H9 (cell line): ENCODE measurements around the gene AMBN. TPM values are rescaled to one million over a fixed set of nuclear protein-coding genes. Genes with fewer than 3 reads are reported as not detected.

Experiments used
- DNase-seq: peaks from one replicate; pipeline ENCODE4 v3.0.0-alpha.2; 2017
- H2AFZ ChIP-seq: one replicate; pipeline ENCODE4 v1.6.1; 2013; ENCODE audit warnings: mild to moderate bottlenecking, low read length, control low read depth, moderate library complexity
- H2AK5ac ChIP-seq: 2 replicates; pipeline ENCODE4 v1.6.1; 2013; ENCODE audit warnings: low read length, control low read depth, mixed read lengths; ENCODE audit not compliant: insufficient read length
- H2BK120ac ChIP-seq: one replicate; pipeline ENCODE4 v1.6.1; 2013; ENCODE audit warnings: low read depth, mild to moderate bottlenecking, low read length, control low read depth, inconsistent platforms; ENCODE audit not compliant: poor library complexity, severe bottlenecking
- H2BK12ac ChIP-seq: 2 replicates; pipeline ENCODE4 v1.6.1; 2013; ENCODE audit warnings: low read length, control low read depth, mixed read lengths, low read depth; ENCODE audit not compliant: insufficient read length
- H2BK15ac ChIP-seq: 2 replicates; pipeline ENCODE4 v1.6.1; 2013; ENCODE audit warnings: low read depth, low read length, control low read depth
- H2BK20ac ChIP-seq: one replicate; pipeline ENCODE4 v1.6.1; 2013; ENCODE audit warnings: low read depth, mild to moderate bottlenecking, low read length, control low read depth, inconsistent platforms; ENCODE audit not compliant: poor library complexity, severe bottlenecking
- H2BK5ac ChIP-seq: 2 replicates; pipeline ENCODE4 v1.6.1; 2013; ENCODE audit warnings: low read length, control low read depth, mixed read lengths; ENCODE audit not compliant: insufficient read length
- H3K14ac ChIP-seq: 2 replicates; pipeline ENCODE4 v1.6.1; 2013; ENCODE audit warnings: low read length, control low read depth; ENCODE audit not compliant: insufficient read depth
- H3K18ac ChIP-seq: 2 replicates; pipeline ENCODE4 v1.6.1; 2013; ENCODE audit warnings: low read depth, mild to moderate bottlenecking, mixed read lengths, low read length, control low read depth; ENCODE audit not compliant: insufficient read length
- H3K23ac ChIP-seq: 2 replicates; pipeline ENCODE4 v1.6.1; 2013; ENCODE audit warnings: low read length, control low read depth, mixed read lengths, low read depth; ENCODE audit not compliant: insufficient read length
- H3K23me2 ChIP-seq: 2 replicates; pipeline ENCODE4 v1.6.1; 2013; ENCODE audit warnings: low read depth, mild to moderate bottlenecking, mixed read lengths, low read length, control low read depth; ENCODE audit not compliant: insufficient read length, poor library complexity, severe bottlenecking
- H3K27ac ChIP-seq: 2 replicates; pipeline ENCODE4 v1.5.1; 2013; ENCODE audit warnings: low read length, control low read depth, mixed read lengths, low read depth; ENCODE audit not compliant: insufficient read length
- H3K27me3 ChIP-seq: 2 replicates; pipeline ENCODE4 v1.6.1; 2013; ENCODE audit warnings: low read length, control low read depth, inconsistent platforms; ENCODE audit not compliant: insufficient read depth
- H3K4ac ChIP-seq: 2 replicates; pipeline ENCODE4 v1.6.1; 2013; ENCODE audit warnings: low read depth, mild to moderate bottlenecking, control low read depth, inconsistent platforms, low read length, moderate library complexity
- H3K4me1 ChIP-seq: 2 replicates; pipeline ENCODE4 v1.6.1; 2013; ENCODE audit warnings: low read length, control low read depth, inconsistent platforms; ENCODE audit not compliant: insufficient read depth
- H3K4me2 ChIP-seq: 2 replicates; pipeline ENCODE4 v1.6.1; 2013; ENCODE audit warnings: low read length, control low read depth, mixed read lengths; ENCODE audit not compliant: insufficient read length, insufficient read depth
- H3K56ac ChIP-seq: 2 replicates; pipeline ENCODE4 v1.6.1; 2013; ENCODE audit warnings: low read depth, mild to moderate bottlenecking, mixed read lengths, low read length, control low read depth; ENCODE audit not compliant: insufficient read length
- H3K79me1 ChIP-seq: 2 replicates; pipeline ENCODE4 v1.6.1; 2013; ENCODE audit warnings: low read depth, mild to moderate bottlenecking, moderate library complexity, low read length, control low read depth, inconsistent platforms; ENCODE audit not compliant: insufficient read depth, poor library complexity, severe bottlenecking
- H3K79me2 ChIP-seq: 2 replicates; pipeline ENCODE4 v1.6.1; 2013; ENCODE audit warnings: low read length, control low read depth, inconsistent platforms; ENCODE audit not compliant: insufficient read depth
- H3K9ac ChIP-seq: 2 replicates; pipeline ENCODE4 v1.6.1; 2013; ENCODE audit warnings: low read length, control low read depth, mixed read lengths; ENCODE audit not compliant: insufficient read length; ENCODE audit errors: extremely low read depth
- H3K9me3 ChIP-seq: one replicate; pipeline ENCODE4 v1.6.1; 2013; ENCODE audit warnings: low read depth, low read length, inconsistent platforms; ENCODE audit not compliant: control insufficient read depth
- H3T11ph ChIP-seq: one replicate; pipeline ENCODE4 v1.6.1; 2013; ENCODE audit warnings: mild to moderate bottlenecking, low read length, control low read depth, inconsistent platforms
- H4K20me1 ChIP-seq: one replicate; pipeline ENCODE4 v1.6.1; 2013; ENCODE audit not compliant: control insufficient read depth, insufficient read length, insufficient read depth
- H4K5ac ChIP-seq: 2 replicates; pipeline ENCODE4 v1.6.1; 2013; ENCODE audit warnings: low read depth, mild to moderate bottlenecking, mixed read lengths, low read length, control low read depth; ENCODE audit not compliant: insufficient read length
- H4K8ac ChIP-seq: replicated peaks from 2 replicates; pipeline ENCODE4 v1.6.1; 2013; ENCODE audit warnings: low read length, control low read depth, mixed read lengths, low read depth; ENCODE audit not compliant: insufficient read length
- H4K91ac ChIP-seq: 2 replicates; pipeline ENCODE4 v1.6.1; 2013; ENCODE audit warnings: low read depth, mild to moderate bottlenecking, moderate library complexity, mixed read lengths, low read length, control low read depth; ENCODE audit not compliant: insufficient read length
- H3K27ac Mint-ChIP-seq, 3 experiments: 2 replicates in 2 of 3; 3 replicates in 1 of 3; pipeline ENCODE4 v1.8.0; 2020 to 2021; ENCODE audit warnings: mixed read lengths in 3 of 3, mild to moderate bottlenecking in 1 of 3, moderate library complexity in 1 of 3
- H3K27me3 Mint-ChIP-seq: 2 replicates; pipeline ENCODE4 v1.8.0; 2021; ENCODE audit warnings: low read depth, mild to moderate bottlenecking, moderate library complexity, mixed read lengths
- H3K36me3 Mint-ChIP-seq, 3 experiments: 2 replicates in 2 of 3; 3 replicates in 1 of 3; pipeline ENCODE4 v1.8.0; 2020 to 2021; ENCODE audit warnings: low read depth in 3 of 3, mixed read lengths in 3 of 3; ENCODE audit not compliant: insufficient read depth in 1 of 3
- H3K4me1 Mint-ChIP-seq, 2 experiments: 2 replicates each; pipeline ENCODE4 v1.8.0; 2020; ENCODE audit warnings: mixed read lengths in 2 of 2
- H3K4me3 Mint-ChIP-seq, 2 experiments: 2 replicates in 1 of 2; 3 replicates in 1 of 2; pipeline ENCODE4 v1.8.0; 2020 to 2021; ENCODE audit warnings: mild to moderate bottlenecking in 2 of 2, mixed read lengths in 2 of 2, moderate library complexity in 1 of 2
- H3K9me3 Mint-ChIP-seq, 2 experiments: 2 replicates in 1 of 2; 3 replicates in 1 of 2; pipeline ENCODE4 v1.8.0; 2020; ENCODE audit warnings: mild to moderate bottlenecking in 2 of 2, mixed read lengths in 2 of 2, moderate library complexity in 1 of 2
- WGBS: extraction: QIAGEN DNeasy Blood & Tissue Kit; methylation state at CpG from one replicate; pipeline ENCODE4 v1.1.7; 2013; ENCODE audit warnings: missing lambda C conversion rate, low lambda C conversion rate, mixed read lengths; ENCODE audit not compliant: insufficient read length; ENCODE audit errors: extremely low coverage; 5-methylcytosine and 5-hydroxymethylcytosine counted together
- total RNA-seq: library from RNA; stranded (reverse); gene quantifications from 2 replicates; pipeline ENCODE4 v1.2.1, GENCODE V29; 2021
- TF ChIP-seq, protein P1 (sequence below): fragments of 200-600 bp; sonication (generic); conservative IDR thresholded peaks from 3 replicates; pipeline ENCODE4 v1.8.0; 2021; ENCODE audit warnings: antibody characterized with exemption, mild to moderate bottlenecking

AMBN gene
- total RNA-seq, 1 experiment from 2014 or later: not detected

- H3K18ac ChIP-seq: no peak overlapping the region
- H3K79me1 ChIP-seq: no peaks in the 10 kb centered on the region
- H3K9me3 ChIP-seq: no peaks in the 10 kb centered on the region
- no peak overlapping the region for H2AK5ac ChIP-seq
- no peaks in the 10 kb centered on the region for H3K23me2 ChIP-seq
- no peak overlapping the region for H2BK15ac ChIP-seq
- H4K91ac ChIP-seq: no peak overlapping the region
- no peaks in the 10 kb centered on the region for H3K79me2 ChIP-seq
- H4K20me1 ChIP-seq: no peaks in the 10 kb centered on the region
- no peak overlapping the region for H3K56ac ChIP-seq
- no peak overlapping the region for H2BK120ac ChIP-seq
- no peak overlapping the region for H2BK20ac ChIP-seq
- no peak overlapping the region for H3K4ac ChIP-seq
- Mint-ChIP-seq H3K27ac (no peak overlapping the region), H3K9me3 (no peaks in the 10 kb centered on the region; a peak in 1 of 5 replicates), H3K4me1 (peaks cover 3 to 4% of the 10 kb centered on the region in 2 experiments), H3K27me3 (no peaks in the 10 kb centered on the region), H3K4me3 (no peak overlapping the region), H3K36me3 (no peaks in the 10 kb centered on the region)
- H3K14ac ChIP-seq: no peak overlapping the region
- H3T11ph ChIP-seq: no peak overlapping the region
- H3K23ac ChIP-seq: no peak overlapping the region
- H2BK12ac ChIP-seq: no peak overlapping the region
- no peak overlapping the region for H3K9ac ChIP-seq
- DNase-seq: no peak
- no peaks in the 10 kb centered on the region for H3K27me3 ChIP-seq
- H2AFZ ChIP-seq: no peak overlapping the region
- H3K4me1 ChIP-seq: no peaks in the 10 kb centered on the region
- H4K5ac ChIP-seq: no peak overlapping the region
- H4K8ac ChIP-seq: no peak overlapping the region
- no peak overlapping the region for H2BK5ac ChIP-seq
- H3K27ac ChIP-seq: no peak overlapping the region
- TF ChIP-seq, protein P1, sequence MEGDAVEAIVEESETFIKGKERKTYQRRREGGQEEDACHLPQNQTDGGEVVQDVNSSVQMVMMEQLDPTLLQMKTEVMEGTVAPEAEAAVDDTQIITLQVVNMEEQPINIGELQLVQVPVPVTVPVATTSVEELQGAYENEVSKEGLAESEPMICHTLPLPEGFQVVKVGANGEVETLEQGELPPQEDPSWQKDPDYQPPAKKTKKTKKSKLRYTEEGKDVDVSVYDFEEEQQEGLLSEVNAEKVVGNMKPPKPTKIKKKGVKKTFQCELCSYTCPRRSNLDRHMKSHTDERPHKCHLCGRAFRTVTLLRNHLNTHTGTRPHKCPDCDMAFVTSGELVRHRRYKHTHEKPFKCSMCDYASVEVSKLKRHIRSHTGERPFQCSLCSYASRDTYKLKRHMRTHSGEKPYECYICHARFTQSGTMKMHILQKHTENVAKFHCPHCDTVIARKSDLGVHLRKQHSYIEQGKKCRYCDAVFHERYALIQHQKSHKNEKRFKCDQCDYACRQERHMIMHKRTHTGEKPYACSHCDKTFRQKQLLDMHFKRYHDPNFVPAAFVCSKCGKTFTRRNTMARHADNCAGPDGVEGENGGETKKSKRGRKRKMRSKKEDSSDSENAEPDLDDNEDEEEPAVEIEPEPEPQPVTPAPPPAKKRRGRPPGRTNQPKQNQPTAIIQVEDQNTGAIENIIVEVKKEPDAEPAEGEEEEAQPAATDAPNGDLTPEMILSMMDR: peak; percentile 83
- WGBS: no CpG with 5 or more reads among the region's 2 CpGs
- H3K4me2 ChIP-seq: no peak overlapping the region
Observed at GRCh38 chr4:70559211-70559830, 32.7 kb upstream of the AMBN start.
